GM19455 (cell line): ENCODE results near the gene ADAMTS19.

Source experiments
- ATAC-seq: cut with Tn5 transposase; IDR thresholded peaks from one replicate; pipeline ENCODE4 v1.9.1; 2021; ENCODE audit not compliant: unreplicated experiment

ADAMTS19 gene

GRCh38 chr5:129763651-129764050 lies 303.6 kb downstream of the ADAMTS19 start:
- no peak for ATAC-seq

- no peak for ATAC-seq
Measured at GRCh38 chr5:129766798-129767197, 306.7 kb downstream of the ADAMTS19 start.

- ATAC-seq = peak; percentile 93
Measured at GRCh38 chr5:129767927-129768380, 307.9 kb downstream of the ADAMTS19 start.

GRCh38 chr5:129768735-129769134 lies 308.6 kb downstream of the ADAMTS19 start:
- ATAC-seq = no peak

- no peak for ATAC-seq
Measured at GRCh38 chr5:129770024-129770820, 310.1 kb downstream of the ADAMTS19 start.

GRCh38 chr5:129771058-129771838 lies 311.1 kb downstream of the ADAMTS19 start:
- ATAC-seq = peak; percentile 55

GRCh38 chr5:129773376-129773775 lies 313.3 kb downstream of the ADAMTS19 start:
- ATAC-seq = no peak

GRCh38 chr5:129781594-129781993 lies 321.5 kb downstream of the ADAMTS19 start:
- ATAC-seq = no peak
